Measurements from ENCODE around the gene MOSMO. TPM values are rescaled to one million over a fixed set of nuclear protein-coding genes. Genes with fewer than 3 reads are reported as not detected.
"Not testable (repeated sequence)": the region's sequence is repeated elsewhere in the genome, so short reads cannot be mapped to it uniquely, and the experiment has no call there.

The MOSMO gene
- total and polyA plus RNA-seq, 7 donors, result 2.8 to 27.1 (median 19.3) TPM

GRCh38 chr16:22124583-22125284, 116.8 kb downstream of the MOSMO start:
- Histone ChIP-seq H3K27ac (no peak overlapping the region), H3K27me3 (no peaks in the 10 kb centered on the region), H3K36me3 (no peaks in the 10 kb centered on the region), H3K9me3 (no peaks in the 10 kb centered on the region), H3K4me1 (no peaks in the 10 kb centered on the region), H3K4me3 (no peak overlapping the region)
- TF ChIP-seq POLR2AphosphoS5 (IDR thresholded peaks at IDR 0.05) (no peak), EP300 (IDR thresholded peaks at IDR 0.05) (no peak), CTCF (IDR thresholded peaks at IDR 0.05) (no peak), POLR2A (IDR thresholded peaks at IDR 0.05) (no peak)
- 93 to 95% methylated on average over 6 of the region's 6 CpGs for WGBS, 2 donors
- DNase-seq, result no peak
- intact Hi-C loops (cut with DNase I), result no loop called here

- intact Hi-C loops (cut with DNase I), result no loop called here
- H3K4me1 ChIP-seq, result no peaks in the 10 kb centered on the region
These were observed 118.2 kb downstream of the MOSMO start for GRCh38 chr16:22126037-22126558.

GRCh38 chr16:22128537-22128936, 120.6 kb downstream of the MOSMO start:
- intact Hi-C loops (cut with DNase I); DNase-seq; H3K4me1 ChIP-seq; H3K27me3 ChIP-seq; H3K9me3 ChIP-seq; H3K36me3 ChIP-seq; H3K27ac ChIP-seq; H3K4me3 ChIP-seq: not testable (repeated sequence)
- WGBS, 2 donors, result 91% methylated on average over 1 of the region's 1 CpG

More at GRCh38 chr16:22126037-22126558, 118.2 kb downstream of the MOSMO start:
- Histone ChIP-seq H3K4me3 (no peak overlapping the region), H3K27me3 (no peaks in the 10 kb centered on the region), H3K9me3 (no peaks in the 10 kb centered on the region), H3K27ac (no peak overlapping the region), H3K36me3 (no peaks in the 10 kb centered on the region)
- 85 to 88% methylated on average over 15 of the region's 15 CpGs for WGBS, 2 donors
- no peak for DNase-seq
- no peak for TF ChIP-seq EP300 (IDR thresholded peaks at IDR 0.05)
- TF ChIP-seq POLR2A (IDR thresholded peaks at IDR 0.05), result no peak

- intact Hi-C loops (cut with DNase I), result no loop called here
- H3K27ac ChIP-seq, result no peak overlapping the region
- no peak for DNase-seq
These were observed 122.6 kb downstream of the MOSMO start for GRCh38 chr16:22130528-22130927.

GRCh38 chr16:22132801-22133200, 124.9 kb downstream of the MOSMO start:
- TF ChIP-seq POLR2AphosphoS5 (IDR thresholded peaks at IDR 0.05) (no peak), POLR2A (IDR thresholded peaks at IDR 0.05) (no peak), EP300 (IDR thresholded peaks at IDR 0.05) (no peak)
- no peaks in the 10 kb centered on the region for H3K27me3 ChIP-seq
- no peak for DNase-seq
- no peak overlapping the region for H3K27ac ChIP-seq
- WGBS, 2 donors, result 86 to 90% methylated on average over 10 of the region's 10 CpGs
- no peak overlapping the region for H3K4me3 ChIP-seq
- H3K9me3 ChIP-seq, result no peaks in the 10 kb centered on the region
- no peaks in the 10 kb centered on the region for H3K36me3 ChIP-seq
- no peaks in the 10 kb centered on the region for H3K4me1 ChIP-seq
- intact Hi-C loops (cut with DNase I), result no loop called here

More at GRCh38 chr16:22130528-22130927, 122.6 kb downstream of the MOSMO start:
- TF ChIP-seq POLR2A (IDR thresholded peaks at IDR 0.05) (no peak), POLR2AphosphoS5 (IDR thresholded peaks at IDR 0.05) (no peak), EP300 (IDR thresholded peaks at IDR 0.05) (no peak)
- Histone ChIP-seq H3K9me3 (no peaks in the 10 kb centered on the region), H3K36me3 (no peaks in the 10 kb centered on the region), H3K4me1 (no peaks in the 10 kb centered on the region), H3K27me3 (no peaks in the 10 kb centered on the region), H3K4me3 (no peak overlapping the region)

Other genes starting within 250 kb of the MOSMO start
- gene NPIPB4, start 150.4 kb upstream of the MOSMO start, total RNA-seq, result 10 to 100 TPM; 33.9 to 85.3 (median 51.0) TPM
- gene NPIPB4, start 150.4 kb upstream of the MOSMO start, polyA plus RNA-seq, result 10 to 100 TPM in 1 of 3 donors, 1 to 10 TPM in 2; 3.6 to 58.2 (median 4.4) TPM
- gene UQCRC2, start 54.8 kb upstream of the MOSMO start, total RNA-seq, result 100 to 1,000 TPM; 179 to 220 (median 205) TPM
- gene UQCRC2, start 54.8 kb upstream of the MOSMO start, polyA plus RNA-seq, result 100 to 1,000 TPM; 260 to 453 (median 320) TPM
- gene PDZD9, start 7.0 kb upstream of the MOSMO start, total RNA-seq, result not detected
- gene PDZD9, start 7.0 kb upstream of the MOSMO start, polyA plus RNA-seq, result not detected
- gene VWA3A, start 84.4 kb downstream of the MOSMO start, total RNA-seq, result under 1 TPM in 2 of 4 donors, not detected in 2; under 0.01 to 0.55 TPM
- gene VWA3A, start 84.4 kb downstream of the MOSMO start, polyA plus RNA-seq, result under 1 TPM in 1 of 3 donors, not detected in 2; 0.07 TPM
- gene SDR42E2, start 154.4 kb downstream of the MOSMO start, total RNA-seq, result not detected
- gene SDR42E2, start 154.4 kb downstream of the MOSMO start, polyA plus RNA-seq, result under 1 TPM in 1 of 3 donors, not detected in 2; 0.04 TPM
- 10 to 100 TPM; 37.2 to 54.8 (median 44.2) TPM for gene EEF2K, start 198.2 kb downstream of the MOSMO start, total RNA-seq
- 10 to 100 TPM in 1 of 3 donors, 1 to 10 TPM in 2; 3.6 to 10.5 (median 3.7) TPM for gene EEF2K, start 198.2 kb downstream of the MOSMO start, polyA plus RNA-seq